ENCODE measurements around the gene SMAD4. TPM values are rescaled to one million over a fixed set of nuclear protein-coding genes. Genes with fewer than 3 reads are reported as not detected.

The SMAD4 gene
- total and polyA plus RNA-seq, 7 donors, result 16.4 to 143 (median 106) TPM

GRCh38 chr18:51049137-51049536 lies 19.1 kb downstream of the SMAD4 start:
- Histone ChIP-seq H3K4me3 (no peak overlapping the region), H3K9me3 (no peaks in the 10 kb centered on the region), H3K27ac (no peak overlapping the region), H3K27me3 (no peaks in the 10 kb centered on the region), H3K36me3 (peaks cover 0 to 52% (median 3%) of the 10 kb centered on the region in 4 donors), H3K4me1 (peaks cover 0 to 49% (median 30%) of the 10 kb centered on the region in 4 donors)
- intact Hi-C loops (cut with DNase I), result no loop called here
- WGBS, 2 donors, result 95 to 97% methylated on average over 2 of the region's 2 CpGs
- no peak for DNase-seq
- TF ChIP-seq POLR2AphosphoS5 (IDR thresholded peaks at IDR 0.05) (no peak), CTCF (IDR thresholded peaks at IDR 0.05) (no peak), POLR2A (IDR thresholded peaks at IDR 0.05) (no peak), EP300 (IDR thresholded peaks at IDR 0.05) (no peak)

- intact Hi-C loops (cut with DNase I), result loop anchor here (10.0 kb wide), 1 partner anchor 546 kb away; no protein-coding TSS in a partner anchor
- Histone ChIP-seq H3K9me3 (no peaks in the 10 kb centered on the region), H3K27ac (no peak overlapping the region), H3K4me1 (peaks cover 0 to 37% (median 13%) of the 10 kb centered on the region in 4 donors), H3K36me3 (peaks cover 0 to 69% (median 3%) of the 10 kb centered on the region in 4 donors), H3K27me3 (no peaks in the 10 kb centered on the region), H3K4me3 (no peak overlapping the region)
- WGBS, 2 donors, result 40 to 48% methylated on average over 2 of the region's 2 CpGs
- no peak for DNase-seq
- no peak for TF ChIP-seq EP300 (IDR thresholded peaks at IDR 0.05)
- TF ChIP-seq CTCF (IDR thresholded peaks at IDR 0.05), result peak; percentile 22 to 74 (median 62)
Observed at GRCh38 chr18:51051105-51051712, 21.2 kb downstream of the SMAD4 start.

- TF ChIP-seq EP300 (IDR thresholded peaks at IDR 0.05) (no peak), POLR2A (IDR thresholded peaks at IDR 0.05) (no peak)
- Histone ChIP-seq H3K27ac (no peak overlapping the region), H3K4me1 (peaks cover 0 to 39% (median 12%) of the 10 kb centered on the region in 4 donors), H3K4me3 (no peak overlapping the region), H3K36me3 (peaks cover 0 to 57% (median 2%) of the 10 kb centered on the region in 4 donors), H3K27me3 (no peaks in the 10 kb centered on the region), H3K9me3 (no peaks in the 10 kb centered on the region)
- DNase-seq, result no peak
- intact Hi-C loops (cut with DNase I), result loop anchor here (10.0 kb wide), 1 partner anchor 549 kb away; no protein-coding TSS in a partner anchor
Observed at GRCh38 chr18:51053814-51054213, 23.8 kb downstream of the SMAD4 start.

- TF ChIP-seq EP300 (IDR thresholded peaks at IDR 0.05) (no peak), POLR2A (IDR thresholded peaks at IDR 0.05) (no peak), CTCF (IDR thresholded peaks at IDR 0.05) (no peak), POLR2AphosphoS5 (IDR thresholded peaks at IDR 0.05) (no peak)
- Histone ChIP-seq H3K27ac (no peak overlapping the region), H3K9me3 (no peaks in the 10 kb centered on the region), H3K4me1 (peaks cover 0 to 39% (median 12%) of the 10 kb centered on the region in 4 donors), H3K27me3 (no peaks in the 10 kb centered on the region), H3K4me3 (no peak overlapping the region), H3K36me3 (peaks cover 0 to 57% (median 0%) of the 10 kb centered on the region in 4 donors)
- intact Hi-C loops (cut with DNase I), result loop anchor here (10.0 kb wide), 1 partner anchor 550 kb away; no protein-coding TSS in a partner anchor
- no peak for DNase-seq
- WGBS, 2 donors, result 94 to 98% methylated on average over 3 of the region's 3 CpGs
Observed at GRCh38 chr18:51054764-51055163, 24.8 kb downstream of the SMAD4 start.

GRCh38 chr18:51059969-51060368 lies 30.0 kb downstream of the SMAD4 start:
- no peak overlapping the region for H3K4me3 ChIP-seq
- WGBS, 2 donors, result 90 to 95% methylated on average over 3 of the region's 3 CpGs

More at GRCh38 chr18:51059969-51060368, 30.0 kb downstream of the SMAD4 start:
- Histone ChIP-seq H3K27ac (no peak overlapping the region), H3K27me3 (no peaks in the 10 kb centered on the region), H3K4me1 (peaks cover 0 to 25% (median 9%) of the 10 kb centered on the region in 4 donors), H3K9me3 (no peaks in the 10 kb centered on the region), H3K36me3 (peaks cover 0 to 61% (median 3%) of the 10 kb centered on the region in 4 donors)
- intact Hi-C loops (cut with DNase I), result loop anchor here (10.0 kb wide), 2 partner anchors 135 to 555 kb away; partner anchors contain the start of gene MEX3C
- no peak for DNase-seq
- no peak for TF ChIP-seq POLR2A (IDR thresholded peaks at IDR 0.05)
- no peak for TF ChIP-seq EP300 (IDR thresholded peaks at IDR 0.05)
- TF ChIP-seq POLR2AphosphoS5 (IDR thresholded peaks at IDR 0.05), result no peak
- no peak for TF ChIP-seq CTCF (IDR thresholded peaks at IDR 0.05)
